GM10266 (cell line): ENCODE data around the gene LIMA1.

ENCODE experiments used
- DNase-seq: peaks from one replicate; pipeline ENCODE4 v3.0.0; 2012; ENCODE audit errors: extremely low spot score
- CTCF ChIP-seq: IDR thresholded peaks from 2 replicates; pipeline ENCODE4 v1.5.1; 2012; ENCODE audit warnings: mild to moderate bottlenecking, low read depth; ENCODE audit not compliant: control insufficient read depth, insufficient read depth; ENCODE audit errors: missing control alignments

The LIMA1 gene

GRCh38 chr12:50188875-50189575, 94.3 kb downstream of the LIMA1 start:
- TF ChIP-seq CTCF = no peak
- DNase-seq = no peak

GRCh38 chr12:50188241-50188781, 95.0 kb downstream of the LIMA1 start:
- TF ChIP-seq CTCF = no peak
- no peak for DNase-seq

GRCh38 chr12:50187084-50187900, 96.0 kb downstream of the LIMA1 start:
- TF ChIP-seq CTCF = no peak
- peak; percentile 53 for DNase-seq

- DNase-seq = no peak
- no peak for TF ChIP-seq CTCF
These were observed 96.6 kb downstream of the LIMA1 start for GRCh38 chr12:50186681-50187080.

- DNase-seq = no peak
These were observed 97.2 kb downstream of the LIMA1 start for GRCh38 chr12:50185970-50186663.

GRCh38 chr12:50185301-50185895, 97.9 kb downstream of the LIMA1 start:
- no peak for TF ChIP-seq CTCF
- no peak for DNase-seq

More at GRCh38 chr12:50185970-50186663, 97.2 kb downstream of the LIMA1 start:
- no peak for TF ChIP-seq CTCF
